T1000 (cell line): ENCODE results near the gene AHRR.
A peak's percentile ranks its signal among the peaks of the same experiment; 100 is the strongest.
"Not testable (repeated sequence)": the region's sequence is repeated elsewhere in the genome, so short reads cannot be mapped to it uniquely, and the experiment has no call there.

ENCODE experiments used
- DNase-seq: peaks from one replicate; lab custom pipeline; 2025; ENCODE audit warnings: mixed read lengths; lab: John Stamatoyannopoulos, UW

Gene AHRR

DNA sequence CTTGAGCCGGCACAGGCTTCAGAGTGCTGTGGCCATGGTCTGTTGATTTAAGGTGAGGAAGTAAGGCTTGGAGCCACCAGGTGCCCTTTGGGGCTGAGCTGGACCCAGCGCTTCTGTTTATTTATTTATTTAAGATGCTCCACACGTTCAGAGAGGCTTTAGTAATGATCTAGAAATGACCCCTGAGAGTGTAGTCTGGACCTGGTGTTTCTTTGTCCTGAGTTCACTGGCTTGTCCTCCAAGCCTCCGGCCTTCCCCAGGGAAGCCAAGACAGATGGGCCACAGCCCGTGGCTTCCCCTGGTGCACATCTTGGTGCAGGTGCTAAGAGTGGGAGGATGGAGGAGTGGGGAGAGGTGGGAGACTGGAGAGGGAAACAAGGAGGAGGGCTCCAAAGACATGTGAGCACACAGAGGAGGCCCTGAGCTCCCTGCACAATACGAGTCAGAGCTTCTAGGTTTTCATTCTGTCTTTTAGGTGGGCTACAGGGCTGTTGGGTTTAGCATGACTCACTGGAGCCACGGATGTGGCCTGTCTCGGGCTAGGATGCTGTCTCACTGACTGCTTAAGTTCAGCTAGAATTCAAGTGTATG is 56.9 kb downstream of the AHRR start:
- no peak for DNase-seq

DNA sequence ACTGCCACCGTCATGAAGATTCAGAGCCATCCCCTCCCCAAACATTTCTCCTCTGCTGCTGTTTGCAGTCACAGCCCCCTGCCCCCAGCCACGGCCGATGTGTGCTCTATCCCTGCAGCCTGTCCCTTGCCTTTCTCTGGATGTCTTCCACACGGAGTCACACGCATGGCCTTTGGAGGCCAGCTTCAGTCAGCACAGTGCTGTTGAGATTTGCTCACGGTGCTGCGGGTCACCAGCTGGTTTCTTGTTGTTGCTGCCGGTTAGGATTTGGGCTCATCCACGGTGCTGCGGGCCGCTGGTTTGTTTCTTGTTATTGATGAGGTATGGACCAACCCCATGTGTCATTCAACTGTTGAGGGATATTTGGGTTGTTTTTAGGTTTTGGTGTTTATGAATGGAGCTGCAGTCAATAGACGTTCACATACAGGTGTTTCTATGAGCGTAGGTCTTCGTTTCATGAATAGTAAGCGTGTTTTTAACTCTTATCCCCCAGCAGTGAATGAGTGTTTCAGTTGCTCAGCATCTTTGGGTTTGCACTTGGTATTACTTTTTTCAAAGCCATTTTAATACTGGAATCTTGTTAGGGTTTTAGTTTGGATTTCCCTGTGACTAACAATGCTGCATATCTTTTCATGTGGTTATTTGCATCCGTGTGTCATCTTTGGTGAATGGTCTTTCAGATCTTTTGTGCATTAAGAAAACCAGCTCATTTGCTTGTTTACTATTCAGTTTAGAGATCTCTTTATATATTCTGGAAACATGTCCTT is 57.6 kb downstream of the AHRR start:
- no peak for DNase-seq

DNA sequence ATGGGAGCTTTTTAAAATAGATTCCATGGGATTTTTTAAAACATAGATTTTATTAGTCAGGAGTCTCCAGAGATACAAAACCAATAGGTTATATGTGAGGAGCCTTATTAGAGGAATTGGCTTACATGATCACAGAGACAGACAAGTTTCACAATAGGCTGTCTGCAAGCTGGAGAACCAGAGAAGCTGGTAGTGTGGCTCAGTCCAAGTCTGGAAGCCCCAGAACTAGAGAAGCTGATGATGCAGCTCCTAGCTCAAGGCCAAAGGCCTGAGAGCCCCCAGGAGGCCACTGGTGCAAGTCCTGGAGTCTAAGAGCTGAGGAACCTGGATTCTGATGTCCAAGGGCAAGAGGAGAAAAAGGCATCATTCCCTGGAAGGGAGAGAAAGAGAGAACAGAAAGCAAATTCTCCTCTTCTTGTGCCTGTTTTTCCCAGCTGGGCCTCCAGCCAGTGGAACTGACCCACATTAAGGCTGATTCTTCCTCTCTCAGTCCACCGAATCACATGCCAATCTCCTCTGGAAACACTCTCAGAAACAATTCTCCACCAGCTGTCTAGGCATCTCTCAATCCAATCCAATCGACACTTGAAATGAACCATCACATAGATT is 59.3 kb downstream of the AHRR start:
- no peak for DNase-seq

DNA sequence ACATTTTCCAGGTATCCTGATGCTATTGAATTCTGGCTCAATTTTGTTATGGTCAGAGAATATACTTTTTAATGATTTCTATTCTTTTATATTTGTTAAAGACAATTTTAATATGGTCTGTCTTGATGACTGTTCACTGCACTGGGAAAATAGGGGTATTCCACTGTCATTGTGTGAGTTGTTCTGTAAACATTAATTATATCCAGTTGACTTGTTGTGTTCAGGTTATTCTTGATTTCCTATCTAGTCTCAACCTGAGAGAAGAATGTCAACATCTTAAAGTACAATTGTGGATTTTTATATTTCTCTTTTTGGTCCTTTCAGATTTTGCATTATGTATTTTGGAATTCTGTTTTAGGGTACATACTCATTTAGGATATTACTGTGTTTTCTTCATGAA is 61.6 kb downstream of the AHRR start:
- DNase-seq: no peak

DNA sequence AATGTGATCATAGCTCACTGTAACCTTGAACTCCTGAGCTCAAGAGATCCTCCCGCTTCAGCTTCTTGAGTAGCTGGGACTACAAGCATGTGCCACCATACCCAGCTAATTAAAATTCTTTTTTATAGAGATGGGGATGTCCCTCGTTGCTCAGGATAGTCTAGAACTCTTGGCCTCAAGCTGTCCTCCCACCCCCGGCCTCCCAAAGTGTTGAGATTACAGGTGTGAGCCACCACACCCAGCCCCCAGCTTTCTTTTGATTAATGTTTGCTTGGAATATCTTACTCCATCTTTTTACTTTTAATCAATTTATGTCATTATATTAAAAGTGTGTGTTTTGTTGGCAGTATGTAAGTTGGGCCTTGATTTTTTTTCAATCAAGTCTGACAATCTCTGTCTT is 62.1 kb downstream of the AHRR start:
- no peak for DNase-seq

DNA sequence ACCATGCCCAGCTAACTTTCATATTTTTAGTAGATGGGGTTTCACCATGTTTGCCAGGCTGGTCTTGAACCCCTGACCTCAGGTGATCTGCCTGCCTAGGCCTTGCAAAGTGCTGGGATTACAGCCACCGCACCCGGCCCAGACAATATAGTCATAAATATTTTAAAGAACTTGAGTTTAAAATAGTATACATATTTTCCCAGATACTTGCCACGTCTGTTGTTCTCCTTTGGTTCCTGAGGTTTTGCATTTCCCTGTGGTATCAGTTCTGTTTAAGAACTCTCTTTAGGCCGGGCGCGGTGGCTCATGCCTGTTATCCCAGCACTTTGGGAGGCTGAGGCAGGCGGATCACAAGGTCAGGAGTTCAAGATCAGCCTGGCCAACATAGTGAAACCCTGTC is 63.1 kb downstream of the AHRR start:
- not testable (repeated sequence) for DNase-seq

DNA sequence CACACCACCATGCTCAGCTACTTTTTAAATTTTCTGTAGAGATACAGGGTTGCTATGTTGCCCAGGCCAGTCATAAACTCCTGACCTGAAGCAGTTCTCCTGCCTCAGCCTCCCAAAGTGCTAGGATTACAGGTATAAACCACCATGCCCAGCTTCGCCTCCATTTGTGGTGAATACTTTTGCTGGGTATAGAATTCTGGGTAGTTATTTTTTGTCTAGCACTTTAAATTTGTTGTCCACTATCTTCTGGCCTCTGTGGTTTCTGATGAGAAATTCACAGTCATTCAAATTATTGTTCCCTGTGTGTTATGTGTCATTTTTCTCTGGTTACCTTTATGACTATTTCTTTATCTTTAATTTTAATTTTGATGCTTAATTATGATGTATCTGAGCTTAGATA is 63.8 kb downstream of the AHRR start:
- DNase-seq: no peak

DNA sequence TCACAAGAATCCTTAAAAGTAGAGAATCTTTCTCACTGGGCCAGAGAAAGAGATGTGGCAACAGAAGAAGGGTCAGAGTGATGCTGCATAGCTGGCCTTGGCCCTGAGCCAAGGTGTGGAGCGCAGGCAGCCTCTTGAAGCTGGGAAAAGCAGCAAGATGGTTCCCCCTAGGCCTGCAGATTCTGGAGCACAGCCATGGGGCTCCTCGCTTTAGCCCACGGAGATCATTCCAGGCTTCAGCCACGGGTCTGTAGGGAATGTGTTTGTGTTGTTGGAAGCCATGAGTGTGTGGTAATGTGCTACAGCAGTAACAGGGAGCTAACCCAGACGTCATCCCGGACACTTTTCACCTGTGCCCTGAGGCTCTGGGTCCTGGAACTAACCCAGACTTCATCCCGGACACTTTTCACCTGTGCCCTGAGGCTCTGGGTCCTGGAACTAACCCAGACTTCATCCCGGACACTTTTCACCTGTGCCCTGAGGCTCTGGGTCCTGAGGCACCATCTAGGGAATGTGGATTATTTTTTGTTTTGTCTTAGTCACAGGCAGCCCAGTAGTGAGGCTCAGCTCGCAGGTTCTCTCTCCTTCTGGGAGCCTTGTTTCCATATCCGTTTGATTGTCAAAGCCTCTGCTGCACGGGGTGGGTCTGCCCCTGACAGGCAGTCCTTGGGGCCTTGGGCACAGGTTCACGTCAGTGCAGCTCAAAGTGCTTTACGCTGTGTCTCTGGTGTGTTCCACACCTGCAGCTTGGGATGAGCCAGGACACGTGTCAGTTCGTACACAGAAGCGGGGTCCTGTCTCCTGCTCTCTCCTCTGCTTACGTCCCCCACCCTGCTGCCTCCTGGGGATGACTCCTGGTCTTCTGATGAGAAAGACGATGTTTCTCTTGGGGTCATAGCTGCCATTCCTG is 65.2 kb downstream of the AHRR start:
- peak; percentile 47 for DNase-seq

DNA sequence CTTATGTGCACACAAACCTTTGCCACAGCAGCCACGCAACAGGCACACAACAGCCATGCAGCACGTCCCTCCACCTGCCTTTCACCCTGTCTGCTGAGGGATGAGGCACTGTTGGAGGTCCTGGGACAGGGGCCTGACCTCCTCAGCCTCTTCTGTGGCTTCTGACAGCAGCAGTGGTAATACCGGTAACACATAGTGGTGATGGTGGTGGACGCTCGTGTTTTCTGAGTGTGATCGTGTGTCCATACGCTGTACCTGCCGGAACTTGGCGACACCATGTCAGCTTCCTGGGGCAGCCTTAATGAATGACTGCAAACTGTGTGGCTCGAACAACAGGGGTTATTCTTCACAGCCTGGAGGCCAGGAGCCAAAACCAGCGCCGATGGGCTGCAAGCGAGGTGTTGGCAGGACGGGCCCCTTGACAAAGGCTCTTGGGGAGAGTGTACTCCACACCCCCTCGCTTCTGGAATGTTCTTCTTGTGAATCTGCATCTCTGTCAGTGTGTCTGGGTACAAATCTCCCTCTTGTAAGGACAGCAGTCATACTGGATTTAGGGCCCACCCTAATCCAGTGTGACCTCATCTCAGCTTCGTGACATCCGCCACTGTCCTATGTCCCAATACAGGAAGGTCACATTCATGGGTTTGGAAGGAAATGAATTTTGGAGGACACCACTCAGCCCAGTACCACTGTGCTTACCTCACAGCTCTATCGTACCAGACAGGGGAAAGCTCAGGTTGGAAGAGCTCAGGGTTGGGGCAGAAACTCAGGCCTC is 66.2 kb downstream of the AHRR start:
- DNase-seq: no peak

DNA sequence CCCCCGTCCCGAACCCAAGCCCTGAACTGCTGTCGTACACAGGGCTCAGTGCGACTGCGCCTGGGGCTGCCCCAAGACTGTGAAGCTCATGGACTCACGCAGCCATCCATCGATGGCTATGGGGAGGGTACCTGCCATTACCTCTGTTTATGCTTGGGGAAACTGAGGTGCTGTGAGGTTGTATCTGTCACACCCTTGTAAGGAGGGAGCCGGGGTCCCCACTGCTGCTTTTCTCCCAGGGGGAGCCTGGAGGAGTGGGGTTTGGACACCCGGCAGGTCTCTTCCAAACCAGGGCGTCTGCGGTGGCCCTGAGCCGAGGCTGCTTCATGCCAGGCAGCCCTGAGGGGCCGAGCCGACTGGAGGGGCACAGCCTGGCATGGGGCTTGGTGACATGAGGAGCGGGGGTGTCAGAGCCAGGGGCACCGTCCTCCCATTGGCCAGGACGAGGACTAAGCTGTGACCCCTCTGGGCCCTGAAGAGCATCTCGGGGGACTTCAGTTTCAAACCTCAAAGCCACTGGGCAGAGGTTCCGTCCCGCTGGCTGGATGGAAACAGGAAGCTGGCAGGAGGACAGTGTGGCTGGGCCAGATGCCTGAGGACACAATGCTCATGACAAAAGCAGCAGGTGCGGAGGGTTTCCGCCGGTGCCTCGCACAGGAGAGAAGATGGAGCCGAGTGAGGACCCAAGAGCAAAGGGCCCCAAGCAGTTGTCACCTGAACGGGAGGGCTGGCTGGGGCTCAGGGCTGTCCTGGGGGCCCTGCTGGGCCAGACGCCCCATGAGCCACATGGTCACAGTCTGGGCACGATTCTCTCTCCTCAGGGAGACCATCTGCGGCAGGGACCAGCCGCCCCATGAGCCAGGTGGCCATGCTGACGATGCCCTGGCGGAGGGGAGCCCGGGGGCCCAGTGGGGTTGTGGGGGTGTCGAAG is 67.0 kb downstream of the AHRR start:
- no peak for DNase-seq

DNA sequence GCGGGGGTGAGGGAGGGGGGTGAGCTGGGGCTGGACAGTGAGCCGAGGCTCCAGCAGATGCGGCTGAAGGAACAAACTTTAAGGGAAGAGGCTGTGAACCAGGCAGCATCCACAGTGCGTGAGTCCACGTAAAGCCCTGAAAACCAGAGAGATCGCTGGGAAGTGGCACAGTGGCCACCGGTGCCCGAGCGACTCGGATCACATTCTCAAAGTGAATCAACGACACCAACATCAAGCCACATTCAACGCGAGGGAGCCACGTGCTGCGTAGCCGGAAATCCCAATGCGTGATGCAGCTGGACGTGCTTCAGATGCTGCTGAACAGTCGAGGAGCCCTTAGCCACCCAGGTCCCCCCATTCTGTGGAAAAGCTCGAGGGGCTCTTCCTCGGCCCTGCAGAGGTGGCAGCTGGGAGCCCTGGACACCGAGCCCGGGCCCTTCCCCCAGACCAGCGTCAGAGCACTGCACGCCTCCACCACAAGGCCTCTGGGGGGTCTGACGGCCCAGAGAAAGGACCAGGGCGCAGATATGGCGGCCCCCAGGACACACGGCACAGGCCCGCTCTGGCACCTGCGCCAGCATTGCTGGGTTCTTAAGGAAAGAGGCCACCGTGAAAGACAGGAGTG is 67.8 kb downstream of the AHRR start:
- DNase-seq: no peak

DNA sequence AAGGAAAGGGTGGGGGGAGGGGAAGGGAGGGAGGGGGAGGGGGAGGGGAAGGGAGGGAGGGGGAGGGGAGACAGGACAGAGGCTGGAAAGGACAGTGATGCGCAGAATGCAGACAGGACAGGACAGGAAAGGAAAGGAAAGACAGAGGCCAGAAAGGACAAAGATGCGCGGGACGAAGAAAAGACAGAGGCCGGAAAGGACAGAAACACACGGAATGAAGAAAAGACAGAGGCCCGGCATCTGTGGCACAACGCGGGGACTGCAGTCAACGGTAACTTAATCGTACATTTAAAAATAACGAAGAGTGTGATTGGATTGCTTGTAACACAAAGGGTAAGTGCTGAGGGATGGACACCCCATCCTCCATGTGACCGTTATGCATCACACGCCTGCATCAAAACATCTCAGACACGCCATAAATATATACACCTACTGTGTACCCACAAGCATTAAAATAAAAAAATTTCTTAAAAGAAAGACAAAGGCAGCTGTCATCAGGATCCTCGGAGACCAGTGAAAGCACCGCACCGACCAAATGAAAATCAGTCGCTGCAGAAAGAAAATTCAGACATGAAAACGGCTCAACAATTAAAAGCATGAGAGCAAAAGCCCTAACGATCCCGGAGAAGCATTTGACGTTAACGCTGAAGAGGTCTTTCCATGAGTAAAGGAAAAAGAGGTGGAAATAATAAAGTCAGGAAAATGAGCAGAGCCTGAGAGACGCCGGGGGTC is 68.5 kb downstream of the AHRR start:
- DNase-seq: no peak

DNA sequence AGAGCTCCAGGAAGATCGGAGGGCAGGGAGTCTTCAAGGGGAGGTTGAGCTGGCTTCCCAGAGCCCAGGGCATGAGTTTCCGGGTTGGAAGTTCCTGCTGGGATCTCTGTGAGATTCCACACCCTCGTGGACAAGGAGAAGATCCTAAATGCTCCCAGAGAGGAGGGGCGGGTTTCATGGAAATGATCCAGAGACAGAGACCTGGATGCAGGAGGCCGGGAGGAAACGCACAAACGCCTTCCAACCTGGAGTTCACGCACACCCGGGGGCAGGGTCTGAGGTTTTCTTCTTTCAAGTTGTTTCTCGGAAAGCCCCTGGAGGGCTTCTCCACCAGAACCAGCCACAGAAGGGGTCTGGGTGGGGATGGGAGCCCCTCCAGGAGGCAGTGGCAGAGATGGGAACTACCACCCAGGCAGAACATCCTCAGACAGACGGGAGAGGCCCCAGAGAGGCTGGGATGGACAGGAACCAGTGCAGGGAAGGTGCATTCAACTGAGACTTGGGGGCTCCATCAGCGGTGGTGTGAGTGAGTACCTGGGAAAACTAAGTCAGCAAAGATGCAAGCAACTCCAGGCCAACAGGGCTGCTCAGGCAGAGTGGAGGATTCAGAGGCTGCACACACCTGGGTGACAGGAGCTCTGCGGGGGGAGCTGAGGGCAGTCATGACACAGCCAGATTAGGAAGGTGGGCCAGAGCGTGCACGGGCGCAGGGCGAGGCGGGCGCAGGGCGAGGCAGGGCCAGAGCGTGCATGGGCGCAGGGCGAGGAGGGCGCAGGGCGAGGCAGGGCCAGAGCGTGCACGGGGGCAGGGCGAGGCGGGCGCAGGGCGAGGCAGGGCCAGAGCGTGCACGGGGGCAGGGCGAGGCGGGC is 69.3 kb downstream of the AHRR start:
- DNase-seq: no peak

DNA sequence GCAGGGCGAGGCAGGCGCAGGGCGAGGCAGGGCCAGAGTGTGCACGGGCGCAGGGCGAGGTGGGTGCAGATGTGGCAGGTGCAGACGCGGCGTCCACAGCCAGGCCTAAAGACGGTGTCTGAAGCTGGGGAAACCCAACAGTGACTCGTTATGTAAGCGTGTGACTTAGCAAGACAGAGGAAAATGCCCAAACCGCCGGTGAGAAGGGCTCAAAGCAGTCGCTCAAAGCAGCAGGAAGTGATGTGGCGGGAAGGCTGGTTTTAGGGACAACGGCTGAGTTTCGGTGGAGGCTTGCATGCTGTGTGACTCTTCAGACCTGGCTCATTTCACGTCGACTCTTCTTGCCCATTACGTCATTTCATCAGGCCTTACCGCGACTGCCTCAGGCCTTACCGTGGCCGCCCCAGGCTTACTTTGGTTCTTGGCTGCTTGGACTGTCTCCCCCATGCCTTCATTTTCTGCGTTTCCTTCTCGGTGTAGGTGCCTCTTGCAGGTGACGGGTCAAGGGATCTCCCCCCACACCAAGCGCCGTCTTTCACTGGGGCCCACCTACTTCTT is 71.0 kb downstream of the AHRR start:
- no peak for DNase-seq

DNA sequence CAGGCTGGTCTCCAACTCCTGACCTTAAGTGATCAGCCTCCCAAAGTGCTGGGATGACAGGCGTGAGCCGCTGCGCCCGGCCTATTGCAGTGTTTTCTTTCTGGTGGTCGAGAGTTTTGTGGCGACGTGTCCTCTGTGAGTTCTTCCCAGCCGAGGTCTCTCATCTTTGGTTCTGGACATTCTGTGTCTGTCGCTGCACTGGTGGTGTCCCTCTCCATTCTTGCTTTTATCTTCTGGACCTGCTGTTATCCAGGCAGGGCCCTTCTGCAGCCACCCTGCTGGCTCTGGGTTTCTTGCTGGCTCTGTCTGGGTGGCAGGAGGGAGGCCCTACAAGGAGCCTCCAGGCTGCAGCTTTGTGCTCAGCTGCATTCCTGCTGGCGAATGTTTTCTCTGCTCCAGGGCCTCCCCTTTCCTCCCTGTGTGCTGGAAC is 72.3 kb downstream of the AHRR start:
- no peak for DNase-seq

DNA sequence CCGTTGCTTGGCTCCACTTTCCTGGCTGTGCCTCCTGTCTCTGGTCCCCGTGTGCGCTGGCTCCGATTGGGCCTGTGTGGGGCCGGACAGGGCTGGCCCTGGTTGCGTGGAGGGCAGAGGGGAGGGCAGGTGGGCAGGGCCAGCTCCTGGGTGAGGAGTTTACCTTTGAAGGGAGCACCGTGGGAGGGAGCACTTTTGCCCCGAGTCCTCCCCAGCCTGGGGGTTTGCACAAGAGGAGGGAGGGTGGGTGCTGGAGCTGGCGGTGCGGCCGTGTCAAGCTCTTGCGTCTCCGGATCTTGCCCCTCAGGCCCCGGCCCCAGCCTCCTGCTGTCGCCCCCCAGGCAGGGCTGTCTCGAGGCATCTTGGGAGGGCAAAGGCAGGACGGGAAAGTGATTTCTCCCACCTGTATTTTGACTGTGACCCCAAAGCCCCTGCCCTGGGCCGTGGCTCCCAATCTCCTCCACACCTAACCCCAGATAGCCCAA is 73.2 kb downstream of the AHRR start:
- DNase-seq: no peak

DNA sequence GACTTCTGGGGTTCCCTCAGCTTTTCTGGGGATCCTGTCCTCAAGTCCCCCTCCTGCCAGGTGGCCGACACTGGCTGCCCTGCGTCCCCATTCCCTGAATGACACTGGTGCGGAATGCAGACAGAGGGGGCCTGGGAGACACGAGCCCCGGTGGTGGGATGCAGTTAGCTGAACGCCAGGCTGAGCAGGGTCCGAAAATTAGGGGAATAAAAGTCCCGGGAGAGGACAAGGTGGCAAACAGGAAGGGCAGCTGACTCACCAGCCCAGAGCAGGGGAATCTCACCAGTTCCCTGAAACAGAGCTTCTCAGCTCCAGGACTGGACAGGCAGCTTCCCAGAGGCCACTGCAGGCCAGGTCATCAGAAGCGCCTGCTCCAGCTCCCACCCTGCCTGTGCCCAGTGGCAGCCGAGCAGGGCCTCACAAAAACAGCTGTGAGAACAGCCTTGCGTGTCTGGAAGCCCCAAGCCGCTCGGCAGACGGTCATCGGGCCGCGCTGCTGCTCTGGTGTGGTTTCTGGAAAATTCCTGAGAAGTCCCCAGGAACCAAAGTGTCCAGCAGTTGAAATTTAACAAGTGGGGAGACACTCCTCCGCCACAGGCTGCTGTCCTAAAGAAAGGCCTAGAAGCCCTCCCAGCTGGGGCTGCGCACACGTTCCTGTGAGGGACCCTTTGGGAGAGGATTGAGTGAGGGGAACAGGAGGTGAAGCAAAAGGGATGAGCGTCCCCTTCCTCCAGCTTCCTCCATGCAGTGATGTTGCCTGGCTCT is 73.8 kb downstream of the AHRR start:
- no peak for DNase-seq
